Mammary epithelial cell (primary cell): ENCODE data around the gene EFNA2.

Source experiments
- EZH2 ChIP-seq: IDR thresholded peaks from 2 replicates; pipeline ENCODE4 v1.6.1; 2012; ENCODE audit warnings: low read length, inconsistent platforms, borderline replicate concordance
- TF ChIP-seq, protein P1 (sequence below), 2 donors: IDR thresholded peaks in 1 of 2; conservative IDR thresholded peaks in 1 of 2; 2 replicates each; pipeline ENCODE4 v1.5.1; 2011 to 2012; ENCODE audit warnings: inconsistent platforms in 2 of 2, low read length in 2 of 2, mild to moderate bottlenecking in 2 of 2, control low read depth in 1 of 2, low read depth in 1 of 2; ENCODE audit not compliant: insufficient read depth in 1 of 2; ENCODE audit errors: extremely low read depth in 1 of 2

DNA sequence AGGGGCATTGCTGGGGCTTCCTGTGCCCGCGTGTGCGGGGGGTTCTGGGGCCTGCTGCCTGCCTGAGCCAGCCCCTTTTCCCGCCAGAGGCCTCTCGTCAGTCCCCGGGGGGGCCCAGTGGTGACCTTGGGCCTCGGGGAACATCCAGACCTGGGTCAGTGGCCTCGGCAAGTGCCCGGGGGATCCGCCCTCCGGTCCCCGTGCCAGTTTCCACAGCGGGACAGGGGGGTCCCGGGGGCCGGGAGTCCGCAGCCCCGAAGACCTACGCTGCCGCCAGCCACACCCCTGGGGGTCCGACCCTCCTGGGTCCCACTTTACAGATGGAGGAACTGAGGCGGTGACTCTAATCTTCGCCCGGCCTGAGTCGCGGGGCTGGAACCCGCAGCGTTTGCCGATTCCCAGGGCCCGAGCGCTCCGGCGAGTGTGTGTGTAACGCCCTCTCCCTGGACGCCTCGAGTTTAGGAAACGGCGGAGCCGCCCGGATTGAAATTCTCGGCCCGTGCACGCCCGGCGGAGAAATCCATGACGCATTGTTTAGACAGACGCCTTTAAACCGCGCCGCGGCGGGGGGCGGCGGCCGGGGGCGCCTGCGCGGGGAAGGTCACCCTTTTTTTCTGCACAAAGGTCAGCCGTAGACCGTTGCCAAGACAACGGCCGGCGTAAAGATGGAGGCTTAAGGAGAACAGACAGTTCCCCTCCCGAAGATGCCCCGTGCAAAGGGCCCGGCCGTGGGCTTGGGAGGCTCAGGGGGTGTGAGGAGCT, 39.3 kb downstream of the EFNA2 start:
- TF ChIP-seq, protein P1, sequence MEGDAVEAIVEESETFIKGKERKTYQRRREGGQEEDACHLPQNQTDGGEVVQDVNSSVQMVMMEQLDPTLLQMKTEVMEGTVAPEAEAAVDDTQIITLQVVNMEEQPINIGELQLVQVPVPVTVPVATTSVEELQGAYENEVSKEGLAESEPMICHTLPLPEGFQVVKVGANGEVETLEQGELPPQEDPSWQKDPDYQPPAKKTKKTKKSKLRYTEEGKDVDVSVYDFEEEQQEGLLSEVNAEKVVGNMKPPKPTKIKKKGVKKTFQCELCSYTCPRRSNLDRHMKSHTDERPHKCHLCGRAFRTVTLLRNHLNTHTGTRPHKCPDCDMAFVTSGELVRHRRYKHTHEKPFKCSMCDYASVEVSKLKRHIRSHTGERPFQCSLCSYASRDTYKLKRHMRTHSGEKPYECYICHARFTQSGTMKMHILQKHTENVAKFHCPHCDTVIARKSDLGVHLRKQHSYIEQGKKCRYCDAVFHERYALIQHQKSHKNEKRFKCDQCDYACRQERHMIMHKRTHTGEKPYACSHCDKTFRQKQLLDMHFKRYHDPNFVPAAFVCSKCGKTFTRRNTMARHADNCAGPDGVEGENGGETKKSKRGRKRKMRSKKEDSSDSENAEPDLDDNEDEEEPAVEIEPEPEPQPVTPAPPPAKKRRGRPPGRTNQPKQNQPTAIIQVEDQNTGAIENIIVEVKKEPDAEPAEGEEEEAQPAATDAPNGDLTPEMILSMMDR (conservative IDR thresholded peaks at IDR 0.05 in 1 of 2, IDR thresholded peaks at IDR 0.05 in 1 of 2; ENCODE audit: extremely low read depth in 1 of 2, insufficient read depth in 1 of 2, low read depth in 1 of 2, low read length in 2 of 2), result no peak
- TF ChIP-seq EZH2, result no peak
